Suppressor macrophage (primary cell): ENCODE results near the gene MYO1E.
A peak's percentile ranks its signal among the peaks of the same experiment; 100 is the strongest.
"Not testable (repeated sequence)": the region's sequence is repeated elsewhere in the genome, so short reads cannot be mapped to it uniquely, and the experiment has no call there.

ENCODE experiments used
- DNase-seq, 4 experiments: peaks; one replicate each; pipeline ENCODE4 v3.0.0-alpha.2; 2020 to 2022

The MYO1E gene

GRCh38 chr15:59159210-59159609, 213.5 kb downstream of the MYO1E start:
- no peak for DNase-seq

- DNase-seq = peak in 2 of 4 experiments; percentile 31 to 35
These were observed 214.0 kb downstream of the MYO1E start for GRCh38 chr15:59158701-59159034.

- no peak for DNase-seq
These were observed 214.6 kb downstream of the MYO1E start for GRCh38 chr15:59157840-59158700.

GRCh38 chr15:59157396-59157795, 215.3 kb downstream of the MYO1E start:
- no peak for DNase-seq

- no peak for DNase-seq
These were observed 217.2 kb downstream of the MYO1E start for GRCh38 chr15:59155431-59155830.

GRCh38 chr15:59154243-59154642, 218.4 kb downstream of the MYO1E start:
- DNase-seq = no peak

GRCh38 chr15:59153466-59153865, 219.2 kb downstream of the MYO1E start:
- DNase-seq = no peak

- DNase-seq = no peak
These were observed 219.8 kb downstream of the MYO1E start for GRCh38 chr15:59152694-59153450.

- no peak for DNase-seq
These were observed 222.5 kb downstream of the MYO1E start for GRCh38 chr15:59150185-59150584.

- no peak for DNase-seq
These were observed 224.4 kb downstream of the MYO1E start for GRCh38 chr15:59148153-59148833.

GRCh38 chr15:59147666-59148065, 225.0 kb downstream of the MYO1E start:
- no peak for DNase-seq

GRCh38 chr15:59144594-59144993, 228.1 kb downstream of the MYO1E start:
- not testable (repeated sequence) for DNase-seq

GRCh38 chr15:59143281-59143680, 229.4 kb downstream of the MYO1E start:
- no peak for DNase-seq

- no peak for DNase-seq
These were observed 232.0 kb downstream of the MYO1E start for GRCh38 chr15:59140422-59141226.

- peak; percentile 58 to 75 (median 64) for DNase-seq
These were observed 234.4 kb downstream of the MYO1E start for GRCh38 chr15:59138243-59138642.

GRCh38 chr15:59137566-59137965, 235.1 kb downstream of the MYO1E start:
- DNase-seq = no peak

- no peak for DNase-seq
These were observed 238.7 kb downstream of the MYO1E start for GRCh38 chr15:59133929-59134427.

GRCh38 chr15:59131969-59132562, 240.6 kb downstream of the MYO1E start:
- no peak for DNase-seq

GRCh38 chr15:59131456-59131855, 241.2 kb downstream of the MYO1E start:
- no peak for DNase-seq

GRCh38 chr15:59127255-59127654, 245.4 kb downstream of the MYO1E start:
- DNase-seq = peak in 1 of 4 experiments; percentile 29

- DNase-seq = not testable (repeated sequence)
These were observed 247.0 kb downstream of the MYO1E start for GRCh38 chr15:59125683-59126082.

GRCh38 chr15:59124261-59124660, 248.4 kb downstream of the MYO1E start:
- no peak for DNase-seq
